ENCODE data around the gene RILPL2. TPM values are rescaled to one million over a fixed set of nuclear protein-coding genes. Genes with fewer than 3 reads are reported as not detected.

Gene RILPL2
- total and polyA plus RNA-seq, 9 of the 15 experiments (the other 6 are each of a cell fraction or from before 2014, with no cell fraction given) = 0.61 to 5.8 (median 4.3) TPM

- TF ChIP-seq ZNF318 (IDR thresholded peaks at IDR 0.05; ENCODE audit: borderline replicate concordance in 1 of 2, low read depth in 1 of 2) (no peak), MAFG (tag; conservative IDR thresholded peaks at IDR 0.05) (no peak)
These were observed 26.5 kb downstream of the RILPL2 start (continued) for GRCh38 chr12:123410041-123410412.

Data from K562 (cell line).